Measurements from ENCODE around the gene NINL.

GRCh38 chr20:25481235-25481917 lies 104.0 kb downstream of the NINL start:
- no peak for TF ChIP-seq CTCF (IDR thresholded peaks at IDR 0.05)
- no peak for TF ChIP-seq POLR2A (IDR thresholded peaks at IDR 0.05)
